Measurements from ENCODE around the gene PJVK.

PJVK gene

DNA sequence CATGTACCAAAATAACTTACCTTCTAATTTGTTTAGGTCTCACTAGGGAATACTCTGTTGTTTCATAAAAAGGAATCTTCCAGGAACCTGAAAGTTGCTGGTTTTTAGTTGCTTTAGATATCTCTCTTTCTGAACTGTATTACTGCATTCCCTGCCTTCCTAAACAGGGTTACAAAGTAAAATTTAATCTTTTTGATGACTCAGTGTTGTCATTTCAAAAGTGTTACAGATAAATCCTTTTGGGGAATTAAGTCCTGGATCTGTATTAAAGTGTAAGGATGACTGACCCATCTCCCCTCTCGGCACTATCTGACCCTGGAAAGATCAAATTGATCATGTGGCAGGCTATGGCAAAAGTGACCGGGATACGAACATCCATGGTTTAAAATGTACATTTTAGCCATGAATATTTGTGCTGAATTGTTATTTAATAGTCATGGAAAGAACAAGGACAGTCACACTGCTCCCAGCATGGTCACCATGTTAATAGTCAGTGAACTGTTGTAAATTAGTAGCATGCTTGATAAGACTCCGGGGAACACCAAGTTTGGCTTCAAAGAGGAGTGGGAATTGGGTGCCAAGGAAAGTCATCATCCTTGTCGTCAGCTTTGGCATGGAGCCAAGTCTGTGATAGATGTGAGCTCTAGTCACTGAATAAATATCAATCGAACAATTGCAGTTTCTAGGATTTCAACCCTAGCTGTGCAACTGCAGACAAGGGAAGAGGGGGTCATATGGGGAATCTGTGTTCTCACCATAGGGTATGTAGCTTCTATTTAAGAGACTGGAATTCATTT, 33.3 kb downstream of the PJVK start:
- no peak for DNase-seq

DNA sequence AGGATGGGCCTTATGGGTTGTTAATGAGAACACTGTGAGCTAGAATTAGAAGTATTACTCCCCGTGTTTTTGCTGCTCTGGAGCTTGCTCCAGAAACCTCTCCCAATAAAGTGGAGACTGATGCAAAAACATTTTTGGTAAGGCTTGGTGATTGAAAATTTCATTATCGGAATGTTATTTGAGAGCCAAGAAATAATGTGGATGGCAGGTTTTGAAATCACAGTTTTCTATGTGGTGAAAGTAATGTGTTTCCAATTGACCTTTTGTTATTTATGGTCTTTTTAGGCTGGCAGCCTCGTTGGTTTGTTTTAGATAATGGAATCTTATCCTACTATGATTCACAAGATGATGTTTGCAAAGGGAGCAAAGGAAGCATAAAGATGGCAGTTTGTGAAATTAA, 34.2 kb downstream of the PJVK start:
- DNase-seq = no peak

DNA sequence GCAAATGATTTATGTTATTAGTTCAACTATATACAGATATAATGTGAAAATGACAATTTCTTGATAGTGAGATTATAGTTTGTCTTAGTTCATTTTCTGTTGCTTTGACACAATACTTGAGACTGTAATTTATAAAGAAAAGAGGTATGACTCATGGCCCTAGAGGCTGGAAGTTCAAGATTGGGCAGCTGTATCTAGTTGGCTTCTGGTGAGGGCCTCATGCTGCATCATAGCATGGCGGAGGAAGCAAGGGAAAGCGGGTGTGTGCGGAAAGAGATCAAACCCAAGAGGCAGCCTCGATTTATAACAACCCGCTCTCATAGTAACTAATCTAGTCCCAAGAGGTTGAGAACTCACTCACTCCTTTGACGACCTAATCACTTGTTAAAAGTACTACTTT, 40.4 kb downstream of the PJVK start:
- DNase-seq = no peak

DNA sequence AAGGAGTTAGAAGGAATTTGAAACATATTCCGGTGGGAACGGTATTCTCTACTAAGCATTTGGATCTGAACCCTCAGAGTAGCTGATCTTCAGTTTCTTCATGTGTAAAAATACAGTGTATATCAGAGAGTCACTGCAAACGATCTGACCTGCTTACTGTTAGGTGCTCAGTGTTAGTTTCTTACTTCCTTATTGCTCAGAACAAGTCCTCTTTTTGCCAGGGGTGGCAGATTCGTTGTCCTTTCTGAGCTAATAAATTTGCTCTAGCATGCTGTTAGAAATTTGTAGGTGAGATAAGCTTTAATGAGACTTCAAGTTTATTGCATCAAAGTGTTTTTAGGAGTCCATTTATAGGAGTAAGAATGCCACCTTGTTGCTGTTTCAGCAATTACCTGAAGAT, 44.9 kb downstream of the PJVK start:
- DNase-seq = no peak

DNA sequence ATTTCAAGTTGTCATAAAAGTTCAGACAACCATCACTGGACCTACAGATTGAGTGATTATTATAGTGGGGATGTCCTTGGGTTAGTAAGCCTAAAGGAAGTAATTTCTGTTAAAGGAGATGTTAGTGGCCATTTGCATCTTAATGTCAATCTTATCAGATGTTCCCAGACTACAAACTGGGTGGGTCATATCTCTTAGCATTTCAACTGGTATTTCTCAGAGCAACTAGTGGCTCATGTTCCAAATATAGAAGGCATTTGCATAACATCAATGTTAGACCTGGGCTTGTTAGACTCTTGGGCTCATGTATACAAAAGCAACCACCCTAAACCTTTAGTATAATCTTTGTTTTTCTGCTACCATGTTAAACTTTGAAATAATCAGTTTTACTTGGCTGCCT, 47.0 kb downstream of the PJVK start:
- DNase-seq = no peak

DNA sequence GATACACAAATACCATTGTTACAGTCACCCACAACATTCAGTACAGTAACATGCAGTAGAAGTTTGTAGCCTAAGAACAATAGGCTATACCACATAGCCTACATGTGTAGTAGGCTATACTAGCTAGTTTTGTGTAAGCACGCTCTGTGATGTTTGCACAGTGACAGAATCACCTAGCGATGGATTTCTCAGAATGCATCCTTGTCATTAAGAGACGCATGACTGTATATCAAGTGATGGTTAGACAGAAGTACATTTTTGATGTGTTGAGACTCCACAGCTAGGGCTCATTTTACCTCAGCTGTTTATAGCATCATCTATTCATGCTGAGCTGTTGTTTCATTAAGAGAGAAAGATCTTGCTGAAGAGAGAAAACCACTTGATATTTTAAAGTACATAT, 48.5 kb downstream of the PJVK start:
- no peak for DNase-seq

DNA sequence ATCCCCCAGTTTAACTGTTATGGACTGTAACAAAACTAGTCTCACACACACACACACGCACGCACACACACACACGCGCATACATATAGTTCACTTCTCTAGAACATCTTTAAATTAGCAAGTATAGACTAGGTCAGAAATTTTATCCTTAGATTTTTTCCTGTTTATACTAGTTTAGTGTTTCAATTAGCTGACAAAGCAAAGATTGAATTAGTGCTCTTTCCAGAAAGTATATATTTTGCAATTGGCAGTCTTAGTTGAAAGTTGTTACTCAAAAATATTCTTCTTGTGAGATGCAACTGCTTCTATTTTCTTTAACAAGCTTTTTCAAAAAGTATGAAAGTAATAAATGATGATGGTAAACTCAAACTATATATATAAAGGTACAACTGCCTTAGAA, 51.6 kb downstream of the PJVK start:
- no peak for DNase-seq

DNA sequence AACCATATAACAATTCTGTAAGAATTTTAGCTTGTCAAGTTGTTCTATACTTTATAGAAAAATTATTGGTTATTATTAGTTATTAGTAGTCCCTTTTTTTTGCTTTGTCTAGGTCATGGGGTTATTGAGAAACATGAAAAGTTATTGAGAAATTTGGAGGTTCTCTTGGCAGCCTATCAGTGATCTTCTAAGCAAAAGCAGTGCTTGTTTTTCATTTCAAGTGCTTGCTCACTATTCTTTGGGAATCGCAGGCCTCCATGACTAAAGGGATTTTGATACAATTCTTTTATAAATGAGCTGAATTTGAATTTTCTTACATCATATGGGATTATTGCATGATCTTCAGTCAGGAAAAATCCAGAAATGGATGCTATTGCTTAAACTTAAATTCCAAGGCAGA, 54.9 kb downstream of the PJVK start:
- DNase-seq = no peak

DNA sequence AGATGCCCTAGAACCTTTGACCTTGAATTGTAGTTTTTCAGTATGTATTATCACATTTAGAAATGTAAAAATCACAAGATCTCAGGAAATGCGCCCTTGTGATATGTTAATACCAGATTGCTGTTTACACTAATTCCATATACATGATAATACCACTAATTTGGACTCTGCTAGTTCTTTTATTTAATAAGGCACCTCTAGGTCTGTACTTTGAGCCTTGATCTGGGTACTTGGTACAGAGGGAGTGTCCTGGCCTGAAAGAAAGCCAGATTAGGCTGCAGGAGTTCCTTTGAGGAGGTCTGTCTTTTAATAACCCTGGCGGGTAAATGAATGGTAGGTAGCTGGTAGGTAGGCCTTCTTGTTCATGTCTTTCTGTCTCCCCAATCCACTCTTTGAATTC, 55.3 kb downstream of the PJVK start:
- no peak for DNase-seq

DNA sequence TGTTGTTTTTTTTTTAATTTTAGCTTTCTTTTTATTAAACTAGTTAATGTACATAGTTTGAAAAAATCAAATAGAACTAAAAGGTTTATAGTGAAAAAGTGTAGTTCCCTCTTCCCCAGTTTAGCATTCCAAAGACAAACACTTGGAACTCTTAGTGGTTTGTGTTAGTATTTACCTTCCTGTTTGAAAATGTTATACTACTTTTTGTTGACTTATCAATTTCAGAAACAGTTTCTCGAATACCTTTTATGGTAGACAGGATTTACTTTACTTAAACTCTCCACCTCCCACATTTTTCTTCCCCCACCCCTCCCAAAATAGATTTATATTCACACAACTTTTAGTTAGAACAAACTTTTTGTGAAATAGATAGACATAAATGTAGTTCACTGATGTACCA, 55.8 kb downstream of the PJVK start:
- DNase-seq = no peak

DNA sequence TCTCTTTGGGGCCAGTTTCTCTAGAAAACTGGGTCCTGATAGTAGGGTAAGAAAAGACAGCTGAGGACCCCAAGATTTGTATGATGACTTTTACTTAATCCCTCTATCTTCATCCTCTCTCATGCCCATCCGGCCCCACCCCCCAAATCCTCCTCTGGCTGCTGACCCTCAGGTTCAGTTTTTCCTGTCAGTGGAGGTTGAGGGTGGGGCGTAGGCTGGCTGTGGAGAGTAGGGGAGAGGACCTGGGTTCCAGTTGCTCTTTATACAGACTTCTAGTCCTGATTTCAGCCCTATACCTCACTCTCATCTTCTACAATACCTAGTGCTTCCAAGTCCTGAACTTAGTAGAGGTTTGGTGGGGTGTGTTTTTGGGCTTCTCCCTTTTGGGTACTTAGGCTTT, 57.5 kb downstream of the PJVK start:
- no peak for DNase-seq

DNA sequence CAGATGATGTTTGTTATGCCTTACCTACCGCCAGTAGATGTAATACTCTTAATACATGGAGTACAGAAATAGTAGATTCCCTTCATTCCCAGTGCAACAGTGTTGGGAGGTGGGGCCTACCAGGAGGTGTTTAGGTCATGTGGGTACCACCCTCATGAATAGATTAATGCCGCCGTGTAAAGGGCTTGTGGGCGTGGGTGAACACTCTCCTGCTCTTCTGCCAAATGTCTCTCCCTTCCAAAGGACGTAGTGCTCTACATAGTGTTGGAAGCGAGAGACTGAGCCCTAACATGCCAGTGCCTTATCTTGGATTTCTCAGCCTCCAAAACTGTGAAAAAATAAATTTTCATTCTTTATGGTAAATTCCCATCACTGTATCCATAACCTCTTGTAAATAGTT, 59.2 kb downstream of the PJVK start:
- no peak for DNase-seq
